Calu3 (cell line): ENCODE results near the gene OPCML. TPM values are rescaled to one million over a fixed set of nuclear protein-coding genes. Genes with fewer than 3 reads are reported as not detected.

Source experiments
- BruUV-seq: library from RNA; stranded (reverse); fragments of 400-500 nt; replicated peaks from 2 replicates; lab custom pipeline; 2021; lab: Mats Ljungman, UMichigan
- CTCF ChIA-PET: fragments of 300-600 bp; sonication (Branson Sonifier 250); formaldehyde crosslinking; loops from one replicate; lab custom pipeline; 2022; ENCODE audit warnings: antibody characterized with exemption; lab: Charles Lee
- DNase-seq: peaks from one replicate; pipeline ENCODE4 v3.0.0; 2022
- H3K27ac Mint-ChIP-seq: one replicate; pipeline ENCODE4 v1.8.0; 2022; ENCODE audit warnings: mixed read lengths; ENCODE audit not compliant: unreplicated experiment
- H3K27me3 Mint-ChIP-seq: one replicate; pipeline ENCODE4 v1.8.0; 2022; ENCODE audit warnings: mixed read lengths; ENCODE audit not compliant: unreplicated experiment
- H3K36me3 Mint-ChIP-seq: one replicate; pipeline ENCODE4 v1.8.0; 2022; ENCODE audit warnings: mild to moderate bottlenecking, moderate library complexity, mixed read lengths; ENCODE audit not compliant: insufficient read depth, unreplicated experiment
- H3K4me1 Mint-ChIP-seq: one replicate; pipeline ENCODE4 v1.8.0; 2022; ENCODE audit warnings: mild to moderate bottlenecking, low read depth, mixed read lengths; ENCODE audit not compliant: unreplicated experiment
- H3K4me3 Mint-ChIP-seq: one replicate; pipeline ENCODE4 v1.8.0; 2022; ENCODE audit warnings: mild to moderate bottlenecking, low read depth, moderate library complexity, mixed read lengths; ENCODE audit not compliant: unreplicated experiment
- H3K9me3 Mint-ChIP-seq: one replicate; pipeline ENCODE4 v1.8.0; 2022; ENCODE audit warnings: low read depth, mixed read lengths; ENCODE audit not compliant: unreplicated experiment
- intact Hi-C: fragments of 100-400 bp; cut with micrococcal nuclease; formaldehyde crosslinking; loops from one replicate; pipeline ENCODE4 v1.10.0; 2022; ENCODE audit not compliant: unreplicated experiment
- total RNA-seq: library from RNA; stranded (reverse); gene quantifications from 2 replicates; pipeline ENCODE4 v1.2.3, GENCODE V29; 2022
- TF ChIP-seq, protein P1 (sequence below): fragments of 200-600 bp; IDR thresholded peaks from one replicate; pipeline ENCODE4 v1.8.0; 2022; ENCODE audit warnings: antibody characterized with exemption; ENCODE audit not compliant: unreplicated experiment

Gene OPCML
- total RNA-seq, 1 experiment from 2014 or later, result not detected

GRCh38 chr11:133355095-133355494, 177.2 kb downstream of the OPCML start:
- no peak for DNase-seq
- TF ChIP-seq, protein P1, sequence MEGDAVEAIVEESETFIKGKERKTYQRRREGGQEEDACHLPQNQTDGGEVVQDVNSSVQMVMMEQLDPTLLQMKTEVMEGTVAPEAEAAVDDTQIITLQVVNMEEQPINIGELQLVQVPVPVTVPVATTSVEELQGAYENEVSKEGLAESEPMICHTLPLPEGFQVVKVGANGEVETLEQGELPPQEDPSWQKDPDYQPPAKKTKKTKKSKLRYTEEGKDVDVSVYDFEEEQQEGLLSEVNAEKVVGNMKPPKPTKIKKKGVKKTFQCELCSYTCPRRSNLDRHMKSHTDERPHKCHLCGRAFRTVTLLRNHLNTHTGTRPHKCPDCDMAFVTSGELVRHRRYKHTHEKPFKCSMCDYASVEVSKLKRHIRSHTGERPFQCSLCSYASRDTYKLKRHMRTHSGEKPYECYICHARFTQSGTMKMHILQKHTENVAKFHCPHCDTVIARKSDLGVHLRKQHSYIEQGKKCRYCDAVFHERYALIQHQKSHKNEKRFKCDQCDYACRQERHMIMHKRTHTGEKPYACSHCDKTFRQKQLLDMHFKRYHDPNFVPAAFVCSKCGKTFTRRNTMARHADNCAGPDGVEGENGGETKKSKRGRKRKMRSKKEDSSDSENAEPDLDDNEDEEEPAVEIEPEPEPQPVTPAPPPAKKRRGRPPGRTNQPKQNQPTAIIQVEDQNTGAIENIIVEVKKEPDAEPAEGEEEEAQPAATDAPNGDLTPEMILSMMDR, result no peak
- no peaks in the 10 kb centered on the region for H3K36me3 Mint-ChIP-seq
- H3K4me1 Mint-ChIP-seq, result no peaks in the 10 kb centered on the region
- no peak overlapping the region for H3K27ac Mint-ChIP-seq
- no TSS peak for BruUV-seq
- no peak overlapping the region for H3K4me3 Mint-ChIP-seq
- peaks cover 28% of the 10 kb centered on the region for H3K9me3 Mint-ChIP-seq
- CTCF ChIA-PET, result no interaction called here
- intact Hi-C loops, result no loop called here
- H3K27me3 Mint-ChIP-seq, result no peaks in the 10 kb centered on the region

DNA sequence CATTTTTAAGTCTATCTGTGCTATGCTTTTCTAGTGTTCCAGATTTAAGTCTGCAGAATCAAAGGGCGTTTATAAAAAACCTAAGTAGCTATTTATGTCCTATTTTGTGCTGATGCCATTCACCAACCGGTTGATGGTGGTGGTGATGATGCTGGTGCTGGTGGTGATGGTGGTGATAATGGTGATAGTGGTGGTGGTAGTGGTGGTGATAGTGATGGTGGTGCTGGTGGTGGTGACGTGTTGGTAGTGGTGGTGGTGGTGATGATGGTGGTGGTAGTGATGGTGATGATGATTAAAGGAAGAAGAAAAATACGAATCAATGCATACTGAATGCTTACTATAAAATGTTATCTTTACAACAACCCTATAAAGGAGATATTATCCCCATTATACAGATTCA, 178.2 kb downstream of the OPCML start:
- Mint-ChIP-seq H3K27ac (no peak overlapping the region), H3K4me1 (no peaks in the 10 kb centered on the region), H3K9me3 (peaks cover 26% of the 10 kb centered on the region), H3K36me3 (no peaks in the 10 kb centered on the region), H3K27me3 (no peaks in the 10 kb centered on the region), H3K4me3 (no peak overlapping the region)
- intact Hi-C loops, result no loop called here
- TF ChIP-seq, protein P1, result no peak
- CTCF ChIA-PET, result no interaction called here
- BruUV-seq, result no TSS peak
- DNase-seq, result no peak

GRCh38 chr11:133350045-133350444, 182.3 kb downstream of the OPCML start:
- CTCF ChIA-PET, result no interaction called here
- no TSS peak for BruUV-seq
- Mint-ChIP-seq H3K27ac (no peak overlapping the region), H3K4me1 (no peaks in the 10 kb centered on the region), H3K4me3 (no peak overlapping the region), H3K36me3 (no peaks in the 10 kb centered on the region), H3K27me3 (no peaks in the 10 kb centered on the region), H3K9me3 (peaks cover 19% of the 10 kb centered on the region)
- TF ChIP-seq, protein P1, result no peak
- intact Hi-C loops, result no loop called here
- DNase-seq, result no peak

DNA sequence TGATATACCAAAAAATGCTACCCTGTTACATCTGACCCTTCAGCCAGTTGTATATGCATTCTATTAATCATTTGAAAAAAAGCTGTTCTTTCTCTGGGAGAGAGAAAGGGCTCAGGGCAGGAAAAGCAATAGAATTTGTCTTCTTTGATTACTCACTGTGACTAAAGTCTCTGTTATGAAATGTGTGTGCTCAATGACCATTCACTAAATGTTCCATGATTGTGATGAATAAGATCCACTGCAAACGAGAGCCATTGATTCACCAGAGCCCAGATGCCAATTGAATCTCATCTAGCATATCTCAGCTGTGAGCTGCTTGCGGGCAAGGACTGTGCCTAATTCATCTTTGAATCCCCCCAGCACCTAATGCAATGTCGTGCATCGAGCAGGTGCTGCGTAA, 184.3 kb downstream of the OPCML start:
- DNase-seq, result no peak

More for the DNA sequence above, 184.3 kb downstream of the OPCML start:
- no peak overlapping the region for H3K27ac Mint-ChIP-seq
- BruUV-seq, result no TSS peak
- CTCF ChIA-PET, result no interaction called here
- no peaks in the 10 kb centered on the region for H3K4me1 Mint-ChIP-seq
- intact Hi-C loops, result no loop called here
- peaks cover 22% of the 10 kb centered on the region for H3K9me3 Mint-ChIP-seq
- H3K36me3 Mint-ChIP-seq, result no peaks in the 10 kb centered on the region
- no peak overlapping the region for H3K4me3 Mint-ChIP-seq
- H3K27me3 Mint-ChIP-seq, result no peaks in the 10 kb centered on the region
- TF ChIP-seq, protein P1, result no peak
